WTC11 (cell line): Measurements from ENCODE around the gene SAT2. TPM values are rescaled to one million over a fixed set of nuclear protein-coding genes. Genes with fewer than 3 reads are reported as not detected.
A peak's percentile ranks its signal among the peaks of the same experiment; 100 is the strongest.
"Not testable (repeated sequence)": the region's sequence is repeated elsewhere in the genome, so short reads cannot be mapped to it uniquely, and the experiment has no call there.

ENCODE experiments used
- ATAC-seq: fragments of 200-7000 bp; cut with Tn5 transposase; 2 replicates; pipeline ENCODE4 v1.10.0; 2021; ENCODE audit warnings: mild to moderate bottlenecking, moderate library complexity
- CTCF ChIA-PET: fragments of 300-600 bp; sonication (Branson Sonifier 250); formaldehyde crosslinking; loops from one replicate; lab custom pipeline; 2021; ENCODE audit warnings: antibody characterized with exemption; lab: Charles Lee
- POLR2A ChIA-PET: fragments of 350-600 bp; sonication (Branson Sonifier 250); formaldehyde crosslinking; loops from one replicate; lab custom pipeline; 2021; ENCODE audit warnings: antibody characterized with exemption; lab: Charles Lee
- DNase-seq: peaks from one replicate; pipeline ENCODE4 v3.0.0; 2021; ENCODE audit warnings: low spot score
- H3K27ac Mint-ChIP-seq: 2 replicates; pipeline ENCODE4 v1.8.0; 2021; ENCODE audit warnings: mixed read lengths
- H3K27me3 Mint-ChIP-seq: 2 replicates; pipeline ENCODE4 v1.8.0; 2021; ENCODE audit warnings: low read depth, mild to moderate bottlenecking, moderate library complexity, mixed read lengths
- H3K36me3 Mint-ChIP-seq: 2 replicates; pipeline ENCODE4 v1.8.0; 2021; ENCODE audit warnings: mixed read lengths
- H3K4me1 Mint-ChIP-seq: 2 replicates; pipeline ENCODE4 v1.8.0; 2022; ENCODE audit warnings: mixed read lengths
- H3K4me3 Mint-ChIP-seq: 2 replicates; pipeline ENCODE4 v1.8.0; 2021; ENCODE audit warnings: mild to moderate bottlenecking, moderate library complexity, mixed read lengths
- H3K9me3 Mint-ChIP-seq: 2 replicates; pipeline ENCODE4 v1.8.0; 2021; ENCODE audit warnings: mixed read lengths
- CDX4 ChIP-seq: fragments of 250-450 bp; sonication (Bioruptor Pico); IDR thresholded peaks from 2 replicates; pipeline ENCODE4 v1.9.0; 2021; ENCODE audit warnings: moderate library complexity, mild to moderate bottlenecking, inconsistent platforms, borderline replicate concordance
- CTCF ChIP-seq: fragments of 200-600 bp; IDR thresholded peaks from 2 replicates; pipeline ENCODE4 v1.8.0; 2022; ENCODE audit warnings: antibody characterized with exemption
- ELF4 ChIP-seq: sonication (generic); formaldehyde crosslinking; IDR thresholded peaks from 2 replicates; pipeline ENCODE4 v1.8.1; 2022; ENCODE audit warnings: low read depth, mild to moderate bottlenecking, moderate library complexity, missing genetic modification reagents
- ETV6 ChIP-seq: sonication (generic); formaldehyde crosslinking; IDR thresholded peaks from 2 replicates; pipeline ENCODE4 v1.8.1; 2022; ENCODE audit warnings: mild to moderate bottlenecking, missing genetic modification reagents
- FOXK1 ChIP-seq: sonication (generic); formaldehyde crosslinking; IDR thresholded peaks from 2 replicates; pipeline ENCODE4 v1.8.0; 2022; ENCODE audit warnings: mild to moderate bottlenecking, moderate library complexity, missing genetic modification reagents
- FOXP1 ChIP-seq: sonication (generic); formaldehyde crosslinking; IDR thresholded peaks from 2 replicates; pipeline ENCODE4 v1.8.0; 2022; ENCODE audit warnings: missing genetic modification reagents, mild to moderate bottlenecking, moderate library complexity, borderline replicate concordance
- GABPB1 ChIP-seq: sonication (generic); formaldehyde crosslinking; IDR thresholded peaks from 2 replicates; pipeline ENCODE4 v1.8.1; 2023; ENCODE audit warnings: mild to moderate bottlenecking, missing genetic modification reagents
- NR1H2 ChIP-seq: sonication (generic); formaldehyde crosslinking; IDR thresholded peaks from 2 replicates; pipeline ENCODE4 v1.9.0; 2021; ENCODE audit warnings: mild to moderate bottlenecking, moderate library complexity, missing genetic modification reagents
- RORB ChIP-seq: fragments of 250-450 bp; sonication (Bioruptor Pico); IDR thresholded peaks from 2 replicates; pipeline ENCODE4 v1.9.0; 2021; ENCODE audit warnings: mild to moderate bottlenecking
- SMAD4 ChIP-seq: sonication (generic); formaldehyde crosslinking; IDR thresholded peaks from 2 replicates; pipeline ENCODE4 v1.8.0; 2022; ENCODE audit warnings: mild to moderate bottlenecking, missing genetic modification reagents
- SOX15 ChIP-seq: fragments of 250-450 bp; sonication (Bioruptor Pico); IDR thresholded peaks from 2 replicates; pipeline ENCODE4 v1.9.0; 2021; ENCODE audit warnings: mild to moderate bottlenecking
- TEAD4 ChIP-seq: sonication (generic); formaldehyde crosslinking; IDR thresholded peaks from 2 replicates; pipeline ENCODE4 v1.8.0; 2022; ENCODE audit warnings: mild to moderate bottlenecking, missing genetic modification reagents
- TP53 ChIP-seq: sonication (generic); formaldehyde crosslinking; IDR thresholded peaks from 2 replicates; pipeline ENCODE4 v1.8.1; 2023; ENCODE audit warnings: mild to moderate bottlenecking, missing genetic modification reagents
- ZNF416 ChIP-seq: fragments of 250-450 bp; sonication (Bioruptor Pico); IDR thresholded peaks from 2 replicates; pipeline ENCODE4 v1.9.0; 2021; ENCODE audit warnings: mild to moderate bottlenecking, inconsistent platforms
- total RNA-seq: library from RNA; stranded (reverse); gene quantifications from 3 replicates; pipeline ENCODE4 v1.2.3, GENCODE V29; 2021
- TF ChIP-seq, protein P1 (sequence below): sonication (generic); formaldehyde crosslinking; IDR thresholded peaks from 2 replicates; pipeline ENCODE4 v1.8.1; 2023; ENCODE audit warnings: mild to moderate bottlenecking, missing genetic modification reagents, moderate library complexity
- TF ChIP-seq, protein P2 (sequence below): sonication (generic); formaldehyde crosslinking; IDR thresholded peaks from 2 replicates; pipeline ENCODE4 v1.8.1; 2022; ENCODE audit warnings: mild to moderate bottlenecking, missing genetic modification reagents, moderate library complexity, borderline replicate concordance
- TF ChIP-seq, protein P3 (sequence below): sonication (generic); formaldehyde crosslinking; IDR thresholded peaks from 2 replicates; pipeline ENCODE4 v1.8.0; 2022; ENCODE audit warnings: mild to moderate bottlenecking, missing genetic modification reagents

The SAT2 gene
- total RNA-seq, 1 experiment from 2014 or later = 75.8 TPM

- Mint-ChIP-seq H3K36me3 (peaks cover 14% of the 10 kb centered on the region), H3K4me1 (peaks cover 22% of the 10 kb centered on the region), H3K27ac (no peak overlapping the region), H3K9me3 (no peaks in the 10 kb centered on the region), H3K4me3 (no peak overlapping the region), H3K27me3 (no peaks in the 10 kb centered on the region)
- DNase-seq (no peak), ATAC-seq (no peak)
- CTCF ChIA-PET = interaction anchor here (1.2 to 4.2 kb wide), 2 partner anchors 21 to 77 kb away, joined by 3 to 20 read pairs; partner anchors contain the start of genes SOX15 and TP53
- POLR2A ChIA-PET = interaction anchor here (0.6 kb wide), 1 partner anchor 75 kb away, joined by 4 read pairs; no protein-coding TSS in a partner anchor
- TF ChIP-seq ELF4 (CRISPR knock-in tag) = no peak
- TF ChIP-seq RORB (CRISPR knock-in tag) = no peak
- TF ChIP-seq, protein P1, sequence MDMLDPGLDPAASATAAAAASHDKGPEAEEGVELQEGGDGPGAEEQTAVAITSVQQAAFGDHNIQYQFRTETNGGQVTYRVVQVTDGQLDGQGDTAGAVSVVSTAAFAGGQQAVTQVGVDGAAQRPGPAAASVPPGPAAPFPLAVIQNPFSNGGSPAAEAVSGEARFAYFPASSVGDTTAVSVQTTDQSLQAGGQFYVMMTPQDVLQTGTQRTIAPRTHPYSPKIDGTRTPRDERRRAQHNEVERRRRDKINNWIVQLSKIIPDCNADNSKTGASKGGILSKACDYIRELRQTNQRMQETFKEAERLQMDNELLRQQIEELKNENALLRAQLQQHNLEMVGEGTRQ = no peak
- no peak for TF ChIP-seq FOXP1 (CRISPR knock-in tag)
- TF ChIP-seq SOX15 = no peak
- no peak for TF ChIP-seq ZNF416 (CRISPR knock-in tag)
- no peak for TF ChIP-seq CTCF
- TF ChIP-seq, protein P2, sequence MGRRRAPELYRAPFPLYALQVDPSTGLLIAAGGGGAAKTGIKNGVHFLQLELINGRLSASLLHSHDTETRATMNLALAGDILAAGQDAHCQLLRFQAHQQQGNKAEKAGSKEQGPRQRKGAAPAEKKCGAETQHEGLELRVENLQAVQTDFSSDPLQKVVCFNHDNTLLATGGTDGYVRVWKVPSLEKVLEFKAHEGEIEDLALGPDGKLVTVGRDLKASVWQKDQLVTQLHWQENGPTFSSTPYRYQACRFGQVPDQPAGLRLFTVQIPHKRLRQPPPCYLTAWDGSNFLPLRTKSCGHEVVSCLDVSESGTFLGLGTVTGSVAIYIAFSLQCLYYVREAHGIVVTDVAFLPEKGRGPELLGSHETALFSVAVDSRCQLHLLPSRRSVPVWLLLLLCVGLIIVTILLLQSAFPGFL (CRISPR knock-in tag) = no peak
- TF ChIP-seq SMAD4 (CRISPR knock-in tag) = no peak
- no peak for TF ChIP-seq ETV6 (CRISPR knock-in tag)
- no peak for TF ChIP-seq NR1H2 (CRISPR knock-in tag)
- no peak for TF ChIP-seq FOXK1 (CRISPR knock-in tag)
These were observed 17.0 kb downstream of the SAT2 start for GRCh38 chr17:7610641-7611040.

GRCh38 chr17:7606280-7606679 is 21.3 kb downstream of the SAT2 start:
- DNase-seq (no peak), ATAC-seq (no peak)
- Mint-ChIP-seq H3K36me3 (peaks cover 42% of the 10 kb centered on the region), H3K4me3 (no peak overlapping the region), H3K27ac (peak overlapping the region; percentile 10; the same call in 1 of the 2 replicates), H3K9me3 (no peaks in the 10 kb centered on the region), H3K27me3 (no peaks in the 10 kb centered on the region), H3K4me1 (no peaks in the 10 kb centered on the region)
- TF ChIP-seq TP53 (CRISPR knock-in tag) = no peak
- no peak for TF ChIP-seq CDX4 (CRISPR knock-in tag)
- TF ChIP-seq, protein P3, sequence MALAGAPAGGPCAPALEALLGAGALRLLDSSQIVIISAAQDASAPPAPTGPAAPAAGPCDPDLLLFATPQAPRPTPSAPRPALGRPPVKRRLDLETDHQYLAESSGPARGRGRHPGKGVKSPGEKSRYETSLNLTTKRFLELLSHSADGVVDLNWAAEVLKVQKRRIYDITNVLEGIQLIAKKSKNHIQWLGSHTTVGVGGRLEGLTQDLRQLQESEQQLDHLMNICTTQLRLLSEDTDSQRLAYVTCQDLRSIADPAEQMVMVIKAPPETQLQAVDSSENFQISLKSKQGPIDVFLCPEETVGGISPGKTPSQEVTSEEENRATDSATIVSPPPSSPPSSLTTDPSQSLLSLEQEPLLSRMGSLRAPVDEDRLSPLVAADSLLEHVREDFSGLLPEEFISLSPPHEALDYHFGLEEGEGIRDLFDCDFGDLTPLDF (CRISPR knock-in tag) = no peak
- no peak for TF ChIP-seq GABPB1
- TF ChIP-seq TEAD4 (CRISPR knock-in tag) = no peak
- ChIA-PET CTCF (interaction anchor here (1.3 kb wide), 1 partner anchor 17 kb away, joined by 4 read pairs; the partner anchor contains the start of gene SOX15), POLR2A (no interaction called here)

- ATAC-seq, DNase-seq, H3K9me3 Mint-ChIP-seq, H3K27me3 Mint-ChIP-seq, POLR2A ChIA-PET, H3K27ac Mint-ChIP-seq, H3K4me1 Mint-ChIP-seq, H3K4me3 Mint-ChIP-seq: not testable (repeated sequence)
- CTCF ChIA-PET = interaction anchor here (2.5 kb wide), 1 partner anchor 8 kb away, joined by 6 read pairs; the partner anchor contains the start of gene SOX15
- peaks cover 77% of the 10 kb centered on the region for H3K36me3 Mint-ChIP-seq
These were observed 30.1 kb downstream of the SAT2 start for GRCh38 chr17:7597561-7597960.
